CD4-positive, alpha-beta memory T cell (primary cell): ENCODE data around the gene VPS13A. TPM values are rescaled to one million over a fixed set of nuclear protein-coding genes. Genes with fewer than 3 reads are reported as not detected.

ENCODE experiments used
- CTCF ChIA-PET: fragments of 350-600 bp; sonication (Branson Sonifier 250); formaldehyde crosslinking; loops from one replicate; lab custom pipeline; 2021; ENCODE audit warnings: inconsistent platforms; ENCODE audit not compliant: partially characterized antibody; lab: Charles Lee
- POLR2A ChIA-PET: fragments of 350-600 bp; sonication (Branson Sonifier 250); formaldehyde crosslinking; loops from one replicate; lab custom pipeline; 2021; ENCODE audit not compliant: partially characterized antibody; lab: Charles Lee
- DNase-seq, 5 donors: peaks; one replicate each; pipeline versions ENCODE4 v3.0.0 to v3.0.0-alpha.2; 2020 to 2022; ENCODE audit warnings: mixed read lengths in 1 of 5
- H3K27ac ChIP-seq: one replicate; pipeline ENCODE4 v1.7.0; 2013; ENCODE audit warnings: low read depth, low read length
- H3K27me3 ChIP-seq: 2 replicates; pipeline ENCODE4 v1.7.0; 2013; ENCODE audit warnings: mild to moderate bottlenecking, low read length, moderate library complexity; ENCODE audit not compliant: insufficient read depth
- H3K36me3 ChIP-seq: 2 replicates; pipeline ENCODE4 v1.7.0; 2013; ENCODE audit warnings: mild to moderate bottlenecking, low read length, moderate library complexity; ENCODE audit not compliant: insufficient read depth
- H3K4me1 ChIP-seq: 2 replicates; pipeline ENCODE4 v1.7.0; 2013; ENCODE audit warnings: mild to moderate bottlenecking, low read length, moderate library complexity; ENCODE audit not compliant: insufficient read depth
- H3K4me3 ChIP-seq, 2 donors: one replicate each; pipeline ENCODE4 v1.7.0; 2013; ENCODE audit warnings: low read length in 2 of 2, mild to moderate bottlenecking in 1 of 2
- H3K9me3 ChIP-seq, 2 donors: one replicate each; pipeline ENCODE4 v1.7.0; 2013; ENCODE audit warnings: low read length in 2 of 2, control low read depth in 1 of 2; ENCODE audit not compliant: control insufficient read depth in 1 of 2
- H3K27ac Mint-ChIP-seq, 7 donors: one replicate each; pipeline ENCODE4 v1.8.0; 2020 to 2021; ENCODE audit warnings: mixed read lengths in 7 of 7, mild to moderate bottlenecking in 6 of 7, inconsistent platforms in 3 of 7, moderate library complexity in 3 of 7
- H3K27me3 Mint-ChIP-seq, 2 donors: one replicate each; pipeline ENCODE4 v1.8.0; 2020 to 2021; ENCODE audit warnings: mixed read lengths in 2 of 2
- H3K36me3 Mint-ChIP-seq, 2 donors: one replicate each; pipeline ENCODE4 v1.8.0; 2020 to 2021; ENCODE audit warnings: mixed read lengths in 2 of 2, inconsistent platforms in 1 of 2, mild to moderate bottlenecking in 1 of 2
- H3K4me1 Mint-ChIP-seq, 4 donors: one replicate each; pipeline ENCODE4 v1.8.0; 2020 to 2021; ENCODE audit warnings: mixed read lengths in 4 of 4, mild to moderate bottlenecking in 1 of 4
- H3K4me3 Mint-ChIP-seq, 8 donors: one replicate each; pipeline ENCODE4 v1.8.0; 2020 to 2021; ENCODE audit warnings: mixed read lengths in 8 of 8, mild to moderate bottlenecking in 7 of 8, moderate library complexity in 6 of 8, inconsistent platforms in 3 of 8
- H3K9me3 Mint-ChIP-seq, 8 donors: one replicate each; pipeline ENCODE4 v1.8.0; 2020 to 2021; ENCODE audit warnings: mixed read lengths in 8 of 8, mild to moderate bottlenecking in 5 of 8, inconsistent platforms in 3 of 8, moderate library complexity in 1 of 8
- intact Hi-C: fragments of 100-400 bp; cut with micrococcal nuclease; formaldehyde crosslinking; loops from one replicate; pipeline ENCODE4 v1.15.1; 2023
- polyA plus RNA-seq, 2 donors: library from polyadenylated mRNA; unstranded; fragments of 300-500 nt; fragmentation: Illumina TruSeq; gene quantifications; one replicate each; pipeline ENCODE4 v1.2.3, GENCODE V29; 2021
- total RNA-seq, 2 experiments: library from RNA; stranded (reverse); gene quantifications; one replicate each; pipeline ENCODE4 v1.2.3, GENCODE V29; 2021

VPS13A gene
- 10 to 100 TPM; 53.5 to 58.2 TPM for total RNA-seq
- polyA plus RNA-seq, result 1 to 10 TPM; 1.7 to 6.8 TPM

- Mint-ChIP-seq H3K27ac (peak within 1 kb of the TSS; percentile 92 to 98 (median 94)), H3K36me3 (peaks cover 0 to 6% of the 10 kb centered on the region in 2 donors), H3K4me1 (peaks cover 20 to 46% (median 28%) of the 10 kb centered on the region in 4 donors), H3K27me3 (no peaks in the 10 kb centered on the region), H3K4me3 (peak within 1 kb of the TSS; percentile 90 to 98 (median 96)), H3K9me3 (no peaks in the 10 kb centered on the region)
- Histone ChIP-seq H3K27ac (peak within 1 kb of the TSS; percentile 92), H3K4me3 (peak within 1 kb of the TSS; percentile 77 to 79), H3K9me3 (no peaks in the 10 kb centered on the region), H3K27me3 (no peaks in the 10 kb centered on the region), H3K36me3 (no peaks in the 10 kb centered on the region), H3K4me1 (peaks cover 28% of the 10 kb centered on the region)
- intact Hi-C loops, result loop anchor here (1.0 to 5.0 kb wide), 10 partner anchors 10 to 1285 kb away; partner anchors contain the start of genes PCSK5, PSAT1 and RFK
- POLR2A ChIA-PET, result interaction anchor here (0.6 to 1.4 kb wide), 10 partner anchors 9 to 1119 kb away, joined by 3 to 7 read pairs (median 3); partner anchors contain the start of gene RFK
- DNase-seq, result peak; percentile 89 to 96 (median 89)
- CTCF ChIA-PET, result interaction anchor here (1.0 to 3.5 kb wide), 5 partner anchors 10 to 53 kb away, joined by 3 to 27 read pairs (median 4); no protein-coding TSS in a partner anchor
Measured at GRCh38 chr9:77177143-77177893, at the start of gene VPS13A. VPS13A (plus strand) TSS chr9:77177534; CDS start chr9:77177705, 171 bp downstream.

GRCh38 chr9:77128125-77128789 lies 49.1 kb upstream of the VPS13A start:
- ChIA-PET POLR2A (no interaction called here), CTCF (no interaction called here)
- H3K36me3 ChIP-seq, result no peaks in the 10 kb centered on the region
- Mint-ChIP-seq H3K4me1 (no peaks in the 10 kb centered on the region), H3K27me3 (peaks cover 12 to 17% of the 10 kb centered on the region in 2 donors), H3K27ac (no peak overlapping the region), H3K9me3 (peaks cover 0 to 12% (median 3%) of the 10 kb centered on the region in 8 donors), H3K36me3 (no peaks in the 10 kb centered on the region), H3K4me3 (no peak overlapping the region)
- H3K4me3 ChIP-seq, result no peak overlapping the region
- no peak overlapping the region for H3K27ac ChIP-seq
- intact Hi-C loops, result no loop called here
- DNase-seq, result no peak
- no peaks in the 10 kb centered on the region for H3K4me1 ChIP-seq
- no peaks in the 10 kb centered on the region for H3K9me3 ChIP-seq
- no peaks in the 10 kb centered on the region for H3K27me3 ChIP-seq

GRCh38 chr9:77131399-77131798 lies 45.9 kb upstream of the VPS13A start:
- Histone ChIP-seq H3K4me3 (no peak overlapping the region), H3K4me1 (no peaks in the 10 kb centered on the region), H3K9me3 (no peaks in the 10 kb centered on the region), H3K36me3 (no peaks in the 10 kb centered on the region), H3K27ac (no peak overlapping the region), H3K27me3 (no peaks in the 10 kb centered on the region)
- DNase-seq, result no peak
- H3K36me3 Mint-ChIP-seq, result no peaks in the 10 kb centered on the region
- H3K9me3 Mint-ChIP-seq, result peaks cover 0 to 9% (median 2%) of the 10 kb centered on the region in 8 donors
- intact Hi-C loops, result no loop called here
- no peaks in the 10 kb centered on the region for H3K4me1 Mint-ChIP-seq
- H3K27ac Mint-ChIP-seq, result no peak overlapping the region
- POLR2A ChIA-PET, result no interaction called here
- CTCF ChIA-PET, result interaction anchor here (1.3 kb wide), 1 partner anchor 20 kb away, joined by 3 read pairs; no protein-coding TSS in a partner anchor
- peaks cover 16 to 18% of the 10 kb centered on the region in 2 donors for H3K27me3 Mint-ChIP-seq
- H3K4me3 Mint-ChIP-seq, result no peak overlapping the region

GRCh38 chr9:77133011-77133410 lies 44.3 kb upstream of the VPS13A start:
- intact Hi-C loops, result no loop called here
- Mint-ChIP-seq H3K4me3 (no peak overlapping the region), H3K4me1 (no peaks in the 10 kb centered on the region), H3K27ac (no peak overlapping the region), H3K36me3 (no peaks in the 10 kb centered on the region), H3K27me3 (peaks cover 19 to 20% of the 10 kb centered on the region in 2 donors), H3K9me3 (peaks cover 0 to 9% (median 2%) of the 10 kb centered on the region in 8 donors)
- H3K27me3 ChIP-seq, result no peaks in the 10 kb centered on the region
- no peak overlapping the region for H3K27ac ChIP-seq
- POLR2A ChIA-PET, result no interaction called here
- no peaks in the 10 kb centered on the region for H3K36me3 ChIP-seq
- H3K4me1 ChIP-seq, result no peaks in the 10 kb centered on the region
- H3K9me3 ChIP-seq, result no peaks in the 10 kb centered on the region
- DNase-seq, result no peak
- CTCF ChIA-PET, result no interaction called here
- H3K4me3 ChIP-seq, result no peak overlapping the region

- Histone ChIP-seq H3K9me3 (no peaks in the 10 kb centered on the region), H3K27me3 (no peaks in the 10 kb centered on the region), H3K27ac (no peak overlapping the region), H3K4me3 (no peak overlapping the region), H3K36me3 (no peaks in the 10 kb centered on the region), H3K4me1 (no peaks in the 10 kb centered on the region)
- Mint-ChIP-seq H3K27me3 (peaks cover 6% of the 10 kb centered on the region in 2 donors), H3K9me3 (peaks cover 0 to 2% (median 0%) of the 10 kb centered on the region in 8 donors), H3K36me3 (no peaks in the 10 kb centered on the region), H3K4me1 (no peaks in the 10 kb centered on the region), H3K27ac (no peak overlapping the region), H3K4me3 (no peak overlapping the region)
- intact Hi-C loops, result no loop called here
- DNase-seq, result no peak
- CTCF ChIA-PET, result no interaction called here
- POLR2A ChIA-PET, result no interaction called here
Measured at GRCh38 chr9:77142366-77142765, 35.0 kb upstream of the VPS13A start.

- Histone ChIP-seq H3K4me1 (no peaks in the 10 kb centered on the region), H3K27me3 (no peaks in the 10 kb centered on the region), H3K9me3 (no peaks in the 10 kb centered on the region), H3K36me3 (no peaks in the 10 kb centered on the region), H3K27ac (no peak overlapping the region), H3K4me3 (no peak overlapping the region)
- POLR2A ChIA-PET, result no interaction called here
- no peak for DNase-seq
- Mint-ChIP-seq H3K27me3 (peaks cover 3 to 10% of the 10 kb centered on the region in 2 donors), H3K4me1 (no peaks in the 10 kb centered on the region), H3K27ac (no peak overlapping the region), H3K36me3 (no peaks in the 10 kb centered on the region), H3K9me3 (no peaks in the 10 kb centered on the region), H3K4me3 (no peak overlapping the region)
- CTCF ChIA-PET, result interaction anchor here (0.9 to 4.1 kb wide), 4 partner anchors 13 to 708 kb away, joined by 3 to 32 read pairs (median 4); no protein-coding TSS in a partner anchor
- intact Hi-C loops, result loop anchor here (1.0 kb wide), 1 partner anchor 703 kb away; no protein-coding TSS in a partner anchor
Measured at GRCh38 chr9:77149879-77150278, 27.5 kb upstream of the VPS13A start.

- H3K4me3 Mint-ChIP-seq, result no peak overlapping the region
- CTCF ChIA-PET, result interaction anchor here (0.7 to 4.1 kb wide), 6 partner anchors 13 to 758 kb away, joined by 3 to 32 read pairs (median 3); partner anchors contain the start of gene RFK
- H3K27ac Mint-ChIP-seq, result no peak overlapping the region
- H3K27me3 Mint-ChIP-seq, result peaks cover 7 to 13% of the 10 kb centered on the region in 2 donors
- peaks cover 0 to 2% (median 0%) of the 10 kb centered on the region in 8 donors for H3K9me3 Mint-ChIP-seq
- no peak for DNase-seq
- no peaks in the 10 kb centered on the region for H3K36me3 Mint-ChIP-seq
- Histone ChIP-seq H3K9me3 (no peaks in the 10 kb centered on the region), H3K27me3 (no peaks in the 10 kb centered on the region), H3K36me3 (no peaks in the 10 kb centered on the region), H3K4me1 (no peaks in the 10 kb centered on the region), H3K4me3 (no peak overlapping the region), H3K27ac (no peak overlapping the region)
- no peaks in the 10 kb centered on the region for H3K4me1 Mint-ChIP-seq
- intact Hi-C loops, result no loop called here
- POLR2A ChIA-PET, result interaction anchor here (1.5 kb wide), 1 partner anchor 25 kb away, joined by 3 read pairs; the partner anchor contains the start of gene VPS13A
Measured at GRCh38 chr9:77152289-77152688, 25.0 kb upstream of the VPS13A start.
